Calu3 (cell line): ENCODE results near the gene HSPD1. TPM values are rescaled to one million over a fixed set of nuclear protein-coding genes. Genes with fewer than 3 reads are reported as not detected.
A peak's percentile ranks its signal among the peaks of the same experiment; 100 is the strongest.
"Not testable (repeated sequence)": the region's sequence is repeated elsewhere in the genome, so short reads cannot be mapped to it uniquely, and the experiment has no call there.

ENCODE experiments used
- BruUV-seq: library from RNA; stranded (reverse); fragments of 400-500 nt; replicated peaks from 2 replicates; lab custom pipeline; 2021; lab: Mats Ljungman, UMichigan
- CTCF ChIA-PET: fragments of 300-600 bp; sonication (Branson Sonifier 250); formaldehyde crosslinking; loops from one replicate; lab custom pipeline; 2022; ENCODE audit warnings: antibody characterized with exemption; lab: Charles Lee
- DNase-seq: peaks from one replicate; pipeline ENCODE4 v3.0.0; 2022
- H3K27ac Mint-ChIP-seq: one replicate; pipeline ENCODE4 v1.8.0; 2022; ENCODE audit warnings: mixed read lengths; ENCODE audit not compliant: unreplicated experiment
- H3K27me3 Mint-ChIP-seq: one replicate; pipeline ENCODE4 v1.8.0; 2022; ENCODE audit warnings: mixed read lengths; ENCODE audit not compliant: unreplicated experiment
- H3K36me3 Mint-ChIP-seq: one replicate; pipeline ENCODE4 v1.8.0; 2022; ENCODE audit warnings: mild to moderate bottlenecking, moderate library complexity, mixed read lengths; ENCODE audit not compliant: insufficient read depth, unreplicated experiment
- H3K4me1 Mint-ChIP-seq: one replicate; pipeline ENCODE4 v1.8.0; 2022; ENCODE audit warnings: mild to moderate bottlenecking, low read depth, mixed read lengths; ENCODE audit not compliant: unreplicated experiment
- H3K4me3 Mint-ChIP-seq: one replicate; pipeline ENCODE4 v1.8.0; 2022; ENCODE audit warnings: mild to moderate bottlenecking, low read depth, moderate library complexity, mixed read lengths; ENCODE audit not compliant: unreplicated experiment
- H3K9me3 Mint-ChIP-seq: one replicate; pipeline ENCODE4 v1.8.0; 2022; ENCODE audit warnings: low read depth, mixed read lengths; ENCODE audit not compliant: unreplicated experiment
- CTCF ChIP-seq: fragments of 200-600 bp; IDR thresholded peaks from one replicate; pipeline ENCODE4 v1.8.0; 2022; ENCODE audit warnings: antibody characterized with exemption; ENCODE audit not compliant: unreplicated experiment
- intact Hi-C: fragments of 100-400 bp; cut with micrococcal nuclease; formaldehyde crosslinking; loops from one replicate; pipeline ENCODE4 v1.10.0; 2022; ENCODE audit not compliant: unreplicated experiment
- total RNA-seq: library from RNA; stranded (reverse); gene quantifications from 2 replicates; pipeline ENCODE4 v1.2.3, GENCODE V29; 2022

The HSPD1 gene
- total RNA-seq, 1 experiment from 2014 or later, result 757 TPM

- H3K36me3 Mint-ChIP-seq, result peaks cover 90% of the 10 kb centered on the region
- no peak overlapping the region for H3K4me3 Mint-ChIP-seq
- H3K27me3 Mint-ChIP-seq, result no peaks in the 10 kb centered on the region
- H3K27ac Mint-ChIP-seq, result peak overlapping the region; percentile 62
- no peak for DNase-seq
- peaks cover 5% of the 10 kb centered on the region for H3K9me3 Mint-ChIP-seq
- CTCF ChIA-PET, result no interaction called here
- BruUV-seq, result no TSS peak
- H3K4me1 Mint-ChIP-seq, result no peaks in the 10 kb centered on the region
- intact Hi-C loops, result loop anchor here (5.0 kb wide), 1 partner anchor 84 kb away; no protein-coding TSS in a partner anchor
- no peak for TF ChIP-seq CTCF
Observed at GRCh38 chr2:197486175-197486574, 13.5 kb downstream of the HSPD1 start.

GRCh38 chr2:197484248-197484647 lies 15.4 kb downstream of the HSPD1 start:
- CTCF ChIA-PET, result interaction anchor here (0.6 kb wide), 1 partner anchor 690 kb away, joined by 3 read pairs; no protein-coding TSS in a partner anchor
- H3K27ac Mint-ChIP-seq, intact Hi-C loops, H3K4me1 Mint-ChIP-seq, DNase-seq, H3K9me3 Mint-ChIP-seq, H3K4me3 Mint-ChIP-seq, H3K27me3 Mint-ChIP-seq, BruUV-seq: not testable (repeated sequence)
- H3K36me3 Mint-ChIP-seq, result peaks cover 73% of the 10 kb centered on the region

GRCh38 chr2:197480165-197481036 lies 19.2 kb downstream of the HSPD1 start:
- H3K27ac Mint-ChIP-seq, result no peak overlapping the region
- TF ChIP-seq CTCF, result no peak
- CTCF ChIA-PET, result no interaction called here
- intact Hi-C loops, result no loop called here
- H3K36me3 Mint-ChIP-seq, result peaks cover 50% of the 10 kb centered on the region
- DNase-seq, result no peak
- H3K9me3 Mint-ChIP-seq, result peaks cover 2% of the 10 kb centered on the region
- H3K4me1 Mint-ChIP-seq, result no peaks in the 10 kb centered on the region
- H3K4me3 Mint-ChIP-seq, result no peak overlapping the region
- no peaks in the 10 kb centered on the region for H3K27me3 Mint-ChIP-seq
- BruUV-seq, result no TSS peak

GRCh38 chr2:197477797-197478196 lies 21.8 kb downstream of the HSPD1 start:
- CTCF ChIA-PET, result no interaction called here
- no TSS peak for BruUV-seq
- intact Hi-C loops, result no loop called here

More at GRCh38 chr2:197477797-197478196, 21.8 kb downstream of the HSPD1 start:
- H3K27ac Mint-ChIP-seq, result no peak overlapping the region
- no peaks in the 10 kb centered on the region for H3K9me3 Mint-ChIP-seq
- H3K36me3 Mint-ChIP-seq, result peaks cover 40% of the 10 kb centered on the region
- DNase-seq, result no peak
- no peak for TF ChIP-seq CTCF
- no peak overlapping the region for H3K4me3 Mint-ChIP-seq
- no peaks in the 10 kb centered on the region for H3K4me1 Mint-ChIP-seq
- H3K27me3 Mint-ChIP-seq, result no peaks in the 10 kb centered on the region
